H1 (cell line): Measurements from ENCODE around the gene CEMIP2.

Source experiments
- CEBPB ChIP-seq: IDR thresholded peaks from 2 replicates; pipeline ENCODE4 v1.6.1; 2012; ENCODE audit warnings: low read depth, low read length
- CREB1 ChIP-seq: IDR thresholded peaks from 2 replicates; pipeline ENCODE4 v1.6.1; 2012; ENCODE audit warnings: inconsistent platforms
- CTCF ChIP-seq, 3 experiments: IDR thresholded peaks; 1 replicate in 2 of 3; 2 replicates in 1 of 3; pipeline versions ENCODE4 v1.5.1 to v1.6.1; 2011; ENCODE audit warnings: low read length in 3 of 3, mild to moderate bottlenecking in 3 of 3, inconsistent platforms in 2 of 3, low read depth in 1 of 3, moderate library complexity in 1 of 3; ENCODE audit not compliant: insufficient read depth in 1 of 3; ENCODE audit errors: control extremely low read depth in 1 of 3
- EGR1 ChIP-seq: IDR thresholded peaks from 2 replicates; pipeline ENCODE4 v1.6.1; 2011; ENCODE audit warnings: low read depth, low read length, borderline replicate concordance
- EP300 ChIP-seq, 2 experiments: IDR thresholded peaks; 1 replicate in 1 of 2; 2 replicates in 1 of 2; pipeline ENCODE4 v1.6.1; 2011 to 2012; ENCODE audit warnings: low read depth in 2 of 2, low read length in 2 of 2, mild to moderate bottlenecking in 2 of 2, borderline replicate concordance in 1 of 2, inconsistent platforms in 1 of 2, moderate library complexity in 1 of 2
- EZH2 ChIP-seq: fragments of 200-600 bp; sonication (generic); IDR thresholded peaks from 2 replicates; pipeline ENCODE4 v1.7.1; 2012; ENCODE audit warnings: low read depth, mild to moderate bottlenecking, moderate library complexity, low read length, inconsistent platforms; ENCODE audit not compliant: severe bottlenecking
- GABPA ChIP-seq: IDR thresholded peaks from 2 replicates; pipeline ENCODE4 v1.6.1; 2011; ENCODE audit warnings: mild to moderate bottlenecking, low read length, moderate library complexity, borderline replicate concordance; ENCODE audit not compliant: insufficient read depth
- GTF2F1 ChIP-seq: IDR thresholded peaks from 2 replicates; pipeline ENCODE4 v1.6.1; 2012; ENCODE audit warnings: low read depth, low read length, improper control_type of control experiment, borderline replicate concordance
- JUND ChIP-seq: IDR thresholded peaks from 2 replicates; pipeline ENCODE4 v1.6.1; 2011; ENCODE audit warnings: mild to moderate bottlenecking, improper control_type of control experiment, low read length
- PHF8 ChIP-seq: fragments of 200-600 bp; sonication (generic); conservative IDR thresholded peaks from 2 replicates; pipeline ENCODE4 v1.7.1; 2012; ENCODE audit warnings: low read depth, mild to moderate bottlenecking, inconsistent platforms, low read length, moderate library complexity
- POLR2A ChIP-seq, 2 experiments: IDR thresholded peaks; 1 replicate in 1 of 2; 2 replicates in 1 of 2; pipeline ENCODE4 v1.6.1; 2011; ENCODE audit warnings: low read depth in 2 of 2, low read length in 2 of 2, mild to moderate bottlenecking in 2 of 2; ENCODE audit errors: control extremely low read depth in 1 of 2
- RAD21 ChIP-seq, 2 experiments: IDR thresholded peaks in 1 of 2; conservative IDR thresholded peaks in 1 of 2; 2 replicates each; pipeline ENCODE4 v1.6.1; 2011; ENCODE audit warnings: low read depth in 2 of 2, low read length in 2 of 2, improper control_type of control experiment in 1 of 2, inconsistent platforms in 1 of 2, mild to moderate bottlenecking in 1 of 2, moderate library complexity in 1 of 2
- RFX5 ChIP-seq: IDR thresholded peaks from 2 replicates; pipeline ENCODE4 v1.6.1; 2011; ENCODE audit warnings: low read depth, low read length, improper control_type of control experiment, borderline replicate concordance
- TF ChIP-seq, protein P1 (sequence below): IDR thresholded peaks from 2 replicates; pipeline ENCODE4 v1.6.1; 2011; ENCODE audit warnings: low read length, improper control_type of control experiment

DNA sequence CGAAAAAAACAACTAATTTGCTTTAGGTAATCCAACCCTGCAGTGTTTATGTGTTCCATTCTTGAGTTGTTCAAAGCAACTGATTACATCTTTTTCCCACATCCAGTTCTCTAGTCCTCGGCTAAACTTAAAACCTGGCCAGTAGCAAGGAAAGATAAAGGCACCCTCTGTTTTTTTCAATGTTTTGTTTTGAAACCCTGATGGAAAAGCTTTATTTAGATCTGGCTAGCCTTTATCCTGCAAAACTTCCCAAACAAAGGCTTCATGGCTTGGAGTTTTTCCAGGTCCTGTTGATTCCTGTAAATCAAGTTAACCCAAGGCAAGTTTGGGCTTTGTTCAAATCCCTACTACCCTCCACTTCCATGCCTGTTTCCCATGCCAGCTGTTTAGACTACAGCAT lies 105.1 kb downstream of the CEMIP2 start:
- no peak for TF ChIP-seq RFX5
- no peak for TF ChIP-seq GABPA
- no peak for TF ChIP-seq CTCF (IDR thresholded peaks at IDR 0.05; ENCODE audit: control extremely low read depth in 1 of 3, insufficient read depth in 1 of 3, low read depth in 1 of 3, low read length in 3 of 3)
- no peak for TF ChIP-seq JUND
- TF ChIP-seq GTF2F1 = no peak
- no peak for TF ChIP-seq EP300 (IDR thresholded peaks at IDR 0.05; ENCODE audit: borderline replicate concordance in 1 of 2, low read depth in 2 of 2, low read length in 2 of 2)
- TF ChIP-seq, protein P1, sequence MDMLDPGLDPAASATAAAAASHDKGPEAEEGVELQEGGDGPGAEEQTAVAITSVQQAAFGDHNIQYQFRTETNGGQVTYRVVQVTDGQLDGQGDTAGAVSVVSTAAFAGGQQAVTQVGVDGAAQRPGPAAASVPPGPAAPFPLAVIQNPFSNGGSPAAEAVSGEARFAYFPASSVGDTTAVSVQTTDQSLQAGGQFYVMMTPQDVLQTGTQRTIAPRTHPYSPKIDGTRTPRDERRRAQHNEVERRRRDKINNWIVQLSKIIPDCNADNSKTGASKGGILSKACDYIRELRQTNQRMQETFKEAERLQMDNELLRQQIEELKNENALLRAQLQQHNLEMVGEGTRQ = no peak
- TF ChIP-seq EZH2 = no peak
- no peak for TF ChIP-seq RAD21 (IDR thresholded peaks at IDR 0.05 in 1 of 2, conservative IDR thresholded peaks at IDR 0.05 in 1 of 2; ENCODE audit: low read depth in 2 of 2, low read length in 2 of 2)
- no peak for TF ChIP-seq PHF8
- no peak for TF ChIP-seq CREB1
- no peak for TF ChIP-seq EGR1
- no peak for TF ChIP-seq POLR2A (IDR thresholded peaks at IDR 0.05; ENCODE audit: control extremely low read depth in 1 of 2, low read depth in 2 of 2, low read length in 2 of 2)
- no peak for TF ChIP-seq CEBPB
